HG03571 (cell line): ENCODE results near the gene ZNF740.
A peak's percentile ranks its signal among the peaks of the same experiment; 100 is the strongest.

ENCODE experiments used
- ATAC-seq: cut with Tn5 transposase; IDR thresholded peaks from one replicate; pipeline ENCODE4 v1.9.1; 2021; ENCODE audit not compliant: unreplicated experiment

ZNF740 gene

DNA sequence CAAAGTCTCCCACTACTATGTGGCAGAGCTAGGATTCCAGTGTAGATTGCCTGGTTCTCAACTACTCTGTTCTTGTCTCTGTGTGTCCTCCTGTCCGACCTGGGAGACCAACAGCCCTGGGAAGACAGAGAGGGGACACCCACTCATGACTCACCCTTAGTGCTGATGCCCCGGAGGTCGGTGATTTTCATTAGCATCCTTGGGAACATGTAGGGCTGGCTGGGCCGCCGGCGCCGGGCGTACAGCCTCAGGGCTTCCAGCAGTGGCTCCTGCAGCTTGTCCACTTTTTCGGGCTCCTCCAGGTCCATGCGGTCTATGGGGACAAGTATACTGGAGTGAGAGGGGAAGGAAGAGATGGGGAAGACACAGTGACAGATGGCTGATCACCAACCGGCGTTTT, 32.4 kb downstream of the ZNF740 start:
- ATAC-seq = no peak

DNA sequence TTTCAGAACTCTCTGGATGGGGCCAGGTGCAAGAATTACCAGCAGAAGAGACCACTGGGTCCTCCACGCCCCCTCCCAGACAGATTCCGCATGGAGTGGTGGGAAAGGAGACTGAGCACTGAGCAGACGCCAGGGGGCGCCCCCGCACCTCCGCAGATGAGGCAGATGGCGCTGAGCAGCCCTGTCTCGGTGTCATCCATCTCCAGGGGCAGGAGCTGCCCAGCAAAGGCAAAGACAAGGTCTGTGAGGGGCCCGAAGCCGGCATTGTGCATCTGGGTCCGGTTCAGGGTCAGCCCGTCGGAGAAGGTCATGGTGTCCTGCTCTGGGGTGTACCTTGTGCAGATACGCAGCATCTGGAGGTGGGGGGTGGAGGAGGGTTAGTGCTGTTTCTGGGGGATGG, 32.8 kb downstream of the ZNF740 start:
- ATAC-seq = no peak

DNA sequence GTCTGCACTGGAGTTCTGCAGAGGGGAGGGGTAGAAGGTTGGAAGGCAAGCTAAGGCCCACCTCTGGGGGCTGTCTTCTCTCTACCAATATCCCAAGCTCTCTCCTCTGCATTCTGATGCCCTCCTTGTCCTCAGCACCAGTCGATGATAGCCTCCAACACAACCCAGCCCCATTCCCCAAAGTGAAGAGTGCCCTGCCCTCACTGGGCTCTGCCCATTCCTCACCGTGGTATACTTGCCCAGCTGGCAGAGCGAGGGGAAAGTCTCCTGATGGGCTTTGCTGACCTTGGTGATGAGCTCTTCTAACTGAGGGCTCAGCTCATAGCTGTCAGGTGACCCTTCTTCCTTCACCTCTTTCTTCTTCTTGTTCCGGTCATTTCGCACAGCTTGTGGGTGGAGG, 33.7 kb downstream of the ZNF740 start:
- no peak for ATAC-seq

DNA sequence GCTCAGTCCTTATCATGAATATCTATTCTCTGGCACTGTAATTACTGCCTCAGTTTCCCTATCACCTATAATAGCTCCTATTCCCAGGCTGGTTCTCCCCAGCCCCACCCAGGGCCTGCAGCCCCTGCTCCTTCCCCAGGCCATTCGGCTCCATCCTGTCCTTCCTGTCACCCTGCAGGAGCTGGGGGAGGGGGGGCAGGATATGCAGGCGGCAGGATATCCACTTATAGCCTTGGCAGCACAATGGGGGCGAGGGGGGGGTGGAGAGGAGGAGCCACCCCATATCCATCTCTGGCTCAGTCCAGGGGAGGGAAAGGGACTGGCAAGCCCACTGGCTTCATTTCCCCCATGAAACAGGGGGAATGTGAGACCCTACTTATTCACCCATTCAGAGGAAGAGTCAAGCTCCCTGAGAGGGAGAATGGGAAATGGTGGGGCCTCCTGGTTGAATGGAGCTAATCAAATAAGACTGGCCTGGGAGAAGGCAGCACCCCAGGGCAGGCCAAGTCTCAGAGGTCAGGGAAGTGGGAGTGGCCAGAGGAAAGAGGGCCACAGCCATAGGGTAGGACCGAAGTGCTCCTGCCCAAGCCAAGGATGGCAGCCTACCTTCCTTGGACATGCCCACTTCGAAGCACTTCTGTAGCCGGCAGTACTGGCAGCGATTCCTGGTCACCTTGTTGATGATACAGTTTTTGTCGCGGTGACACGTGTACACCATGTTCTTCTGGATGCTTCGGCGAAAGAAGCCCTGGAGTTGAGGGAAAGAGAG, 34.3 kb downstream of the ZNF740 start:
- ATAC-seq = no peak

DNA sequence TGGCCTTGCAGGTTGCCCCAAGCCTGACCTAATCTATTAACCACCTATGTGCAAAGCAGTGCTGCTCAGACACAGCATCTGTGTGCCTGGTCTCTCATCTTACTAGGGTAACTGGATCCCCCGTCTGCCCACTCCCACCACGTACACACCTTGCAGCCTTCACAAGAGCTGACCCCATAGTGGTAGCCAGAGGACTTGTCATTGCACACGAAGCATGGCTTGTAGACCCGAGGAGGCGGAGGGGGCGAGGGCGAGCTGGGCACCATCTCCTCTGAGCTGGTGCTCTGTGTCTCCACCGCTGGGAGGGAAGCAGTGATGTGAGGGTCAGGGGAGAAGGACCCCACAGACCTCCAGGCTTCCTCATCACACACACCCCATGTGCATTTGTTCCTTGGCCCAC, 35.0 kb downstream of the ZNF740 start:
- no peak for ATAC-seq

DNA sequence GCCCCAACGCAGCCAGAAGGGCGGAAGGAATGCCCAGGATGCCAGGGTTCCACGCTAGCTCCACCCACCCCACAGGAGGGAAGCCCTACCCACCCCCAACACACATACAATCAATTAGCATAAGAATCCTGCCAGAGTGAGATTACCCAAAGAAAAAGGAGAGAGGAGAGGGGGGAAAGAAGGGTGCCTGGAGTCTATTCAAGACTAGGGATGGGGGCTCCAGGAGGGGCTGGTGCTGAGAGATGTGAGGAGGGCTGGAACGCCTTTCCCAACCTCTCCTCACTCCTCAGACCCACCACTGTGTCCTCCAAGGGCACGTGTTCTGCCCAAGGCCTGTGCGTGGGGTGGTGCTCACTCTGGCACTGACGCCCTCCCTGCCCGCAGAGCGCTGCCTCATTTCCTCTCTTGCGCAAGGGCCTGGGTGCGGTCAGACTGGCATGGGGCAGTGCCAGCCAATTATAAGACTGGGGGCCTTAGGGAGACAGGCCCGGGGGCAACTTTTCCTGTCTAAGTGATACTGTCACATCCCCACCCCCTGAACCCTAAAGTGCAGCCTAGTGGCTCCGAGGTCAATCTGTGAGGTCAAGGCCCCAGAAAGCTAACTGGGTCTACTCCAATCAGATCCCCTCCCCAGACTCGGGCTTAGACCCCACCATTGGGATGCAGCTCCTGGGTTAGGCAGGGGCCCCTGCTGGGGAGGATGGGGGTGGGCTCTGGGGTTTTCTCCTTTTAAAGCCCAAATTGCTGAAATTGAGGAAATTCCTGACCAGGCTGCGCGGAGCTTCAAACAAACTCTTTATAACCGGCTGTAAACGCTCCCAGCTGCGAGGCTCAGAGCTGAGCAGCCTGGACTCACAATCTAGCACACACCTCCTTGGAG, 36.8 kb downstream of the ZNF740 start:
- ATAC-seq = no peak

DNA sequence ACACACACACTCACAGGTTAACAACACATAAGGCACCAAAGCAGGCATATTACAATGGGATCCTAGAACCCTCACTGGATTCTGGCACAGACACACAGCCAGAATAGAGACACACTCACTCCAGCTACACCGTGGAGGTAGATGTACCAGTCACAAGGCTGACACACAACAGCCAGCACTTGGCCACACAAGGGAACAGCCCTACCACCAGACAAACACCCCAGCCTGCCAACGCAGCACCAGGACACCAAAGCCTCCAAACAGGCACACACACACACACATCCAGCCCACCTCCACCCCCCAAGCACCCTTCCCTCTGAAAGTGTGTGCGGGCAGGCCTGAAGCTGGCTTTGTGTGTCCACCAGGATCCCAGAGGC, 37.4 kb downstream of the ZNF740 start:
- ATAC-seq = no peak

DNA sequence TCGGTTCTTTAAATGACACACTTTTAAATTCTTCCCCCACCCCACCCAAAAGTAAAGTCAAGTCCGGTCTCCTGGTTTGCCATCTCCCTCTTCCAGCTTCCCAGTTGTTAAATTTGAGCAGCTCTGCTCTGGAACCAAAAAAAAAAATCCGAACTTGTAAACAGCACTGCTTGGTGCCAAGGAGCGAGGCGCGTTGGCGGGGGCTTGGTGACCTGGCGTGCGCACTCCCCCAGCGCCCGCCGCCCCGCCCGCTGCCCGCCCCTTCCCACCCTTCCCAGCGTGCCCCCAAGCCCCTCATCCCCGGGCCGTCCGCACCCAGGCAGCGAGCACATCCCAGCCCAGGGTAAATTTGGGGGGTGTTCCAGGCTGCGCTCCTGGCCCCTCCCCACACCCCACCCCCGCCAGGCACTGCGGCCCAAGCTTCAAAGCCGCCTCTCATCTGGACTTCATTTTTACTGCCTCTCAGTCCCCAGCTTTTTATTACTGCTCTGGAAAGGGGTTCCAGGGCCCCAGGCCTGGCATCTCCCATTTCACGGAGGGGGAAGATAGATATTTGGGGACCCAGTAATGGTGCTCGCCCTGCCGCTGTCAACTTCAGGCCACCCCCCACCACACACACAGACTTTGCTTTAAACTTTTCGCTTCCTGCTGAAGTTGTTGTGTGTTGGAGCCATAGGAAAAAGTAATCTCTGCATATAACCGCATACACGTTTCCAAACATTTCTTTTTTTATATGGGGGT, 38.2 kb downstream of the ZNF740 start:
- ATAC-seq = no peak

DNA sequence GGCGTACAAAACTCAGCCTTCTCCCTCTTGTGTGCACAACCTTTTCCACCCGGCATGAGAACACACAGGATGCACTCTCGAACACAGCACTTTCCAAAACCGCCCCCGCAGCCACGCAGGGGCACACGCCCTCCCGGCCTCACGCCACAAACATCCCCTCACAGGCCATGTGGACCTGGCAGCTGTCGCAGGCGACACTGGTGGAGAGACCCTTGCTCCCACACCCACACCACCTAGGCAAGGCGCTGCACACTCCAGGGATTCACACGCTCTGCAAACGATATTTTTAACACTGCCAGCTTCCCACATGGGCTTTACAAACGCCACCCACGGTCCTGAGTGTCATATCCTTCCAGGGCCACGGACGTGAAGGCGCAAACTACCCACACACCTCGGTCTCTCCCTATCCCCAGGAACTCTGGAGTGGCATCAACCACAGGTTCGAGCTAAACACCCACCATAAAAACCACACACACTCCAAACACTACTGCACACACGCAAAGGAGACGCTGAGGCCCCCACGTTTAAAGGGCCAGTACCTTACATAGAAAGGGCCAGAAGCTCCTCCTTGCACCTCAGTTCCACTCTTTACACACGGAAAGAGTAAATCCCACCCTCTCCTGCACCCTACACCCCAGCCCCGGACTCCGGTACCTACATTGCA, 38.9 kb downstream of the ZNF740 start:
- no peak for ATAC-seq

DNA sequence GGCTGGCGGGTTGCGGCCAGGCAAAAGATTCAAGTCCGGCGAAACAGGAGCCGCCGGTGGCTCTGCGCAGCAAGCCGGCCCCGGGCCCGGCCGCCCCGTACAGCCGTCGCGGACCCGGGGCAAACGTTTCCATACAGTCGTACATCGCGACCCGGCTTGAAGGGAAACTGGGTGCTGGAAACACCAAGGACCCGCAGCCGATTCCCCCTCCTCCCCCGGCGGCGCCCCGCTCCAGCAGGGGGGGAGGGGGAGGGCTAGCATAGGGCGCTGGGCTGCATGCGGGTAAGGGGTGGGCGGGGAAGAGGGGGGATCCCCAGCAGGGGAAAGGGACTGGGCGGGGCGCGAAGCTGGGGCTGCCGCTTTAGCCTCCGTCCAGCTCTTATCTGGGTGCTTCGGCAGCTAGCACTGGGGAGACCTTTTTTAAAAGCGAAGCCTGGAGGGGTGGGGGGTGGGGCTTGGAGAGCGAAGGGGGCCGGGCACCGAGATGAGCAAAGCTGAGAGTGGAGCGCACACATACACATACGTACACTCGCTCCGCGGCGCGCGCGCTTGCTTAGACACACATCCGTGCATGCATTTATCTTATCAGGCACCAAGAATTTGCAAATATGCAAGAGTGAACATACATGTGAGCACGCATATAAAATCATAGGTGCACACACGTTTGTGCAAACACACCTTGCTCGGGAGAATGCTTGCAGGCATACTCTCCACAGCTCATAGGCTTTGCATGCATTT, 39.6 kb downstream of the ZNF740 start:
- no peak for ATAC-seq

DNA sequence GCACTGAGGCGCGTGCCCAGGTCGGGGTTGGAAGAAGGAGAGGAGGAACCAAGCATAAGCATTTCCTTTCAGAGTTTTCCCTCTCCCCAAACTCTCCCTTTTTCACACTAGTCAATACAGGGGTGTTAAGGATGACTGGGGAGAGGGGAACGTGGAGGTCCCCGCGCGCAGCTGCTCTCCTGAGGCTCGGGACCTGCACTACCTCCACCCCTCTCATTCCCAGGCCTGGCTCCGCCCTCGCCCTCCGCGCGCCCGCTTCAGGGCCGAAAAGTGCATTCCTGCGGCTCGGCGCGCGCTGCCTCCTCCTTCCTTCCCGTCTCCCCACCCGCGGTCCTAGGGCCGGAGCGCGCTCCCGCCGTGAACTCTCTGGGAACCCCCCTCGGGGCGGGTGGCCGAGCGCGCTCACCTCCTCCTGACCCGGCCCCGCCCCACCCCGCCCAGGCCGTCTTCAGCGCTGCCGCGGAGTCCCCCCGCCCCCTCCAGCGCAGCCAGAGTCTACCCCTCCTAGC, 40.2 kb downstream of the ZNF740 start:
- peak; percentile 56 for ATAC-seq

DNA sequence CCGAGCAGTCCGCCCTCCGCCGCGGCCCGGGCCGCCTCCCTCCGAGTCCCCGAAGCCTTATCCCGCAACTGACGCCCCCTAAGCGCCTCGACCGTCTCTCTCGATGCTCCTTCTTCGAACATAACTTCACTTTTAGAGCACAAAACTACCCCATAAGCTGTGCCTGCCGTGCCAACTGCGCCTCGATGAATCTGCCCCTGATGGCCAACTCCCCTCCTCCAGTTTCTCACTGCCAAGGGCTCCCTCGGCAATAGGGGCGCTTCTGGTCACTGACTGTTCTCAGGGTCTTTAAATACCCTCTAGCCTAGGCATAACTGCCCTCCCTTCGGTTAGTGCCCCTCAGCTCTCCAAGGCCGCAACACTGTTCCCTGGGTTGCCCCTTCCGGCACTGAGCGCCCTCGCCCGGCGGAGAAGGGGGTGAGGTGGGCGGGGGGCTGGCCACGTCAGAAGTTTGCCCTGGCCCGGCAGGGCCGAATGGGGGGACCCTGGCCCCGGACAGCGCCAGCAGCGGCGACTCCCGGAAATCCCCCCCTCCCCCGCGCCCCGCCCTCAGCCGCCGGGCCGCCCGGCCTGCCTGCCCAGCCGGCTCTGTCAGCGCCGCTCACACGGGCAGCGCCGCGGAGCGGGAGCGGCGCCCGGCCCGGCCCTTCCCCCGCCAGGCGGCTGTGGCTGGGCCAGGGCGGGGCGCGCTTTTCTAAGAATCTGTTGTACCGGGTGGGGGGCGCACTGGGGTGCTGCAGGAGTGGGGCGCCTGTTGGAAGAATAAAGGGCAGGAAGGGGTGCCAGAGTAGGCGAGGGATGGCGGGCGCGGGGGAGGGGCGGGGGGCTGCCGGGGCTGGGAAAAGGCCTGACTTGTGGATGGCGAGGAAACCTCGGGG, 40.9 kb downstream of the ZNF740 start:
- peak; percentile 30 for ATAC-seq

DNA sequence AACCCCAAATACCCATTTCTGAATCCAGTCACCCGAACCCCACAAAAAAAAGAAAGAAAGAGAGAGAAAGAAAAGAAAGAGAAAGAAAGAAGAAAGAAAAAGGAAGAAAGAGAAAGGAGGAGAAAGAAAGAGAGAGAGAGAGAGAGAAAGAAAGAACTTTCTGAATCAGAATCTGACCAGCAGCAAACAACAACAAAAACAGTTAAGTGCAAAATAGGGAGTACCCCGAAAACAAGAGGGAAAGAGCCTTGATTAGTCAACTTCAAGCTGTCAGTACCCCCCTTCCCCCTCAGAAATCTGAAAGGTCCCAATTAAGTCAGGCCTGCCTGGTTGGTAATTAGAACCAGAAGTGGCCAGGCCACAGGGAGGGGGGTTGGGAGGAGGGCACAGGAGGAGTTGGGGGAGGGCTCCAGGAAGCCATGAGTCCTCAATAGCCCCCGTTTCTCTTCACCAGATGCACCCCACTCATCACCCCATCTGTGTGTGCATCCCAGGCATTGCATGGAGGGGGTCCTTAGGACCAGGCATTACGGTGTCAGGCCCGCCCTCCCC, 41.7 kb downstream of the ZNF740 start:
- no peak for ATAC-seq

DNA sequence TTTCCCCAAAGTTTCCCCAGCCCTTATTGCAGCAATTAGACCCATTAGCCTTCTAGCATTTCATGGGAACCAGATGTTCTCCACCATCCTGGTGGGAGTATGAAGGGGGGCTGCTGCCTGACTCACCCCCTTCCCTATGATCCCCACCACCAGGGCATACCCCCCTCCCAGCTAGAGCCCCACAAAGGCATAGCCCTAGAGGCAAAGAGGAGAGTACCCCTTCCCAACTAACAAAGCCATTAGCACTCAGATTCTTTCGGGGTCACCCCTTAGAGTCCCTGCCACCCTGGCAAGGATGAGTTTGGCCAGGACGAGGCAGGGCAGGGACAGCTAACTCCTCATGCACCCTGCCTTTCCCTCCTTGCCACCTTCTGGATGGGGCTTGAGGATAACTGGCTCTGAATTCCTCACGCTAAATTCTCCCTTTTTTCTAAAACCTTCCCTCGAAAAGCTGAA, 42.3 kb downstream of the ZNF740 start:
- no peak for ATAC-seq

DNA sequence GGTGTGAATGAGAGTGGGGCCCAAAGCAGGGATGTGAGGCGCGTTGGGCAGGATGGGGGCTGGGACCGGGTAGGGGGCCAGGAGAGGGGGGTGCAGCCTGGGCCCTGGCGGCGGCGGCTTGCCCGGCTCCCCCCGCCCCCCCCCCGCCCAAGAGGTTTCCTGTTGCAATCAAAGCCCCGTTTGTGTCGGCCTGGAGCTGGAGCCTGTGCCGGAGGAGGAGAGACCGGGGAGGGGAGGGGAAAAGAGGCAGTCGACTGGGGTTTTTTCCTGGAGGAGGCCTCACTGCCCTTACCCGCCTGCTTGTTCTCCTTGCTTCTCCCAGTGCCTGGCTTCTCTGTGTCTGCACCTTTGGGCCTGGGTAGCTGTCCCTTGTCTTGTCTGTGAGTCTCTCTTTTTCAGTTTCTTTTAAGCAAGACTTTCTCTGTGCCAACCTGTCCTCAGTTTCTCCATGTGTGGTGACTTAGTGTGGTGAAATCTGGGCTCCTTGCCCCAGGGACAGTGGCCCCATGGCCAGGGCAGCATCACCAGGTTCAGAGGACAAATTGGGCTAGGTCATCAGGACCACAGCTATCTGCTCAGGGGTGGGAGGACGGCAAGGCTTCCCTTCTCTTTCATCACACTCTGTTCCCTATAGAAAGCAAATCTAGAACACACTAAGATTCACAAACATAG, 43.0 kb downstream of the ZNF740 start:
- ATAC-seq = no peak

DNA sequence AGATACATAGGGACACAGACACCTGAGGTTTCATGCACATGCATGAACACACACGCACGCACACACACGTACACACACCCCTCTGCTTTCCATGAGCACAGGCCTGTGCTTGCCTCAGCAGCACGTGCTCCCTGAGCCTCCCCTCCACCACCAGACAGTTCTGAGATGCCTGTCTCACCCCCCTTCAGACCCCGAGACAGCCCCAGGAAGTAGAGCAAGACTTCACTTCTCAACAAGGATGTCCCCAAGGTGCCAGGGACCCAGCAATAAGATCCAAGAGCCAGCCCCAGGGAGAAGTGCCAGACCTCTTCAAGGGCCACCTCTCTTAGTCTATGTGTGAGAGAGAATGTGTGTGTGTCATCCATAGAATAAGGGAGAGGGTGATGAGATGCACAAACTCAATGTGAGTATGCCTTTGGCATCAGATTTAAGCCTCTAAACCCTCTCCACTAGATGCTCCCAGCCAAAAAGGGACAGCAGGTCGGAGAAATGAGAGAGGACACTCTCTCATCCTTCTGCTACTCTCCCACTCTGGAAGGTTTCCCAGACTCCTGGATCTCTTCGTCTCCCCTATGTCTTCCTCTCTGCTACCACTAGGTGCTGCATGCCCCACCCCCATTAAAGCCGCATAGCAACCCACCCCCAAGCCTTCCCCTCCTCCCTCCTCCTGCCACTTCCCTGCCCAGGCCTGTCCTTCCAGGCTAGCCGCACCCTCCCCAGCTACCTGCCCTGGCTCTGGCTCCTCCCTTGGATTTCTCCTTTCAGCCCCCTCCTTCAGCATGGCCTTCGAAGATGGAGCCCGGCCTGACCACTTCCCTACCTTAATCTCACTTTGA, 43.8 kb downstream of the ZNF740 start:
- ATAC-seq = no peak

DNA sequence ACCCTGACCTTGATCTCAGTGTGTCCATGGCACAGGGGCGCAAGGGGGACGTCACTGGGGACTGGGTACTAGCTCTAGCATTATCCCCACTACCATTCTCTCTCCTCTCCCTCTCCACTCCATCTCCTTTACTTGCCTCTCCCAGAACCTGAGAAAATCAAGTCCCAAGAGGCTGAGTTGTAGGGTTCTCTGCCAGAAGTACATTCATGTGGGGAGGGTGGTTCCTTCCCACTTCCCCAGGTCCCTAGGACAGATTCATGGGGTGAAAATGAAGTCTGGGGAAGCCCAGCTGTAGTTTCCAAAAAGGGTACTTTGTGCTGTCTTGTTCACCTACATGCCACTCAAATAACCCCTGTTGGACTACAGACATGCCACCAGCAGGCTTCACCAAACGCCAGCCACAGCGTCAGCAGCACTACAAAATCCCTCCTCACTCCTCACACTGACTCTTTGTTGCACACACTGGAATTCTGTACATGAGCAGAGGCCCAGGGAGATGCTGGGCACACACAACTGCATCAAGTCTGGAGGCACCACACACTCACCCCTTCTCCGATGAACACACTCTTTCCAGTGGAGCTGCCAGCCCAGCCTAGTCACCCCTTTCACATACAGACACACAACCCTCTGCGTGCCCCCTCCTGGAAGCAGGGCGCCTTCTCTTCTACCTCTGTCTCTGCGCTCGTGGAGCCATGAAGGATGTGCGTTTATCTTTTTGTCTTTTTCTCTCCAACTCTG, 44.5 kb downstream of the ZNF740 start:
- ATAC-seq = no peak
